ENCODE results near the gene TMEM233. TPM values are rescaled to one million over a fixed set of nuclear protein-coding genes. Genes with fewer than 3 reads are reported as not detected.

The TMEM233 gene
- total and polyA plus RNA-seq, 10 of the 15 experiments (the other 5 are each of a cell fraction or from before 2014, with no cell fraction given): not detected

- TF ChIP-seq REST (IDR thresholded peaks at IDR 0.05; ENCODE audit: low read depth, low read length) (no peak), BCL3 (IDR thresholded peaks at IDR 0.05; ENCODE audit: borderline replicate concordance, insufficient read depth, low read depth, low read length, poor library complexity, severe bottlenecking) (no peak), TARDBP (IDR thresholded peaks at IDR 0.05; ENCODE audit: borderline replicate concordance) (no peak), SREBF2 (IDR thresholded peaks at IDR 0.05; ENCODE audit: low read length) (no peak), EP300 (IDR thresholded peaks at IDR 0.05; ENCODE audit: borderline replicate concordance in 1 of 2, control insufficient read depth in 1 of 2, low read depth in 2 of 2, low read length in 2 of 2) (peak in 1 of 2 experiments; percentile 40; a peak in 1 of 4 replicates), ZNF622 (IDR thresholded peaks at IDR 0.05) (no peak), ZNF207 (IDR thresholded peaks at IDR 0.05; ENCODE audit: borderline replicate concordance) (no peak), JUNB (IDR thresholded peaks at IDR 0.05) (peak; percentile 85), CREB1 (IDR thresholded peaks at IDR 0.05; ENCODE audit: low read depth) (peak; percentile 58; the same call in 1 of the 2 replicates), PML (IDR thresholded peaks at IDR 0.05; ENCODE audit: low read length) (peak; percentile 64; the same call in 1 of the 2 replicates), TAF1 (IDR thresholded peaks at IDR 0.05; ENCODE audit: borderline replicate concordance, low read depth, low read length) (0 out of 2 replicates have a peak, but pooled peaks have one; percentile 19), MLLT1 (IDR thresholded peaks at IDR 0.05) (no peak), PAX5 (IDR thresholded peaks at IDR 0.05; ENCODE audit: borderline replicate concordance, low read depth, low read length) (0 out of 2 replicates have a peak, but pooled peaks have one; percentile 13), CTCF (IDR thresholded peaks at IDR 0.05 in 2 of 3, conservative IDR thresholded peaks at IDR 0.05 in 1 of 3; ENCODE audit: control insufficient read depth in 2 of 3, extremely low read depth in 1 of 3, insufficient read depth in 1 of 3, low read depth in 3 of 3, low read length in 3 of 3) (no peak), RB1 (IDR thresholded peaks at IDR 0.05; ENCODE audit: borderline replicate concordance) (no peak), STAT1 (conservative IDR thresholded peaks at IDR 0.05) (no peak)
Measured at GRCh38 chr12:119666900-119667576, 73.5 kb downstream of the TMEM233 start (continued).

All from GM12878 (cell line).